Kasumi-1 (cell line): Measurements from ENCODE around the gene TMEM100.

Source experiments
- DNase-seq, 2 experiments: peaks; one replicate each; lab custom pipeline; 2025; lab: John Stamatoyannopoulos, UW

Gene TMEM100, protein sequence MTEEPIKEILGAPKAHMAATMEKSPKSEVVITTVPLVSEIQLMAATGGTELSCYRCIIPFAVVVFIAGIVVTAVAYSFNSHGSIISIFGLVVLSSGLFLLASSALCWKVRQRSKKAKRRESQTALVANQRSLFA

GRCh38 chr17:55722742-55723487 is at the start of gene TMEM100:
TMEM100 (minus strand) TSS chr17:55722864; CDS start chr17:55721070, 1,794 bp downstream.
- no peak for DNase-seq

DNA sequence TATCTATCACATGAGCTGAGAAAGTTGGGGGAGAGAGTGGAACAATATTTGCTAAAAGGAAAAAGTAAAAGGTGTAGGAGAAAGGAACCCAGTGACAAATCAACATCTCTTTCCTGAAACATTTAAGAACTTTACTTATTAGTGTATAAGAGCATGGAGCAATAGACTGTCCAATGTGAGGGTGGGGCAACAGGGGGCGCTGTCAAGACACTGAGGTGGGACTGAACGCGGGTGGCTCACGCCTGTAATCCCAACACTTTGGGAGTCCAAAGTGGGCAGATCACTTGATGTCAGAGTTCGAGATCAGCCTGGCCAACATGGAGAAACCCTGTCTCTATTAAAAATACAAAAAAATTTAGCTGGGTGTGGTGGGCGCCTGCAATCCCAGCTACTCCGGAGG is 49.4 kb upstream of the TMEM100 start:
- DNase-seq = no peak

DNA sequence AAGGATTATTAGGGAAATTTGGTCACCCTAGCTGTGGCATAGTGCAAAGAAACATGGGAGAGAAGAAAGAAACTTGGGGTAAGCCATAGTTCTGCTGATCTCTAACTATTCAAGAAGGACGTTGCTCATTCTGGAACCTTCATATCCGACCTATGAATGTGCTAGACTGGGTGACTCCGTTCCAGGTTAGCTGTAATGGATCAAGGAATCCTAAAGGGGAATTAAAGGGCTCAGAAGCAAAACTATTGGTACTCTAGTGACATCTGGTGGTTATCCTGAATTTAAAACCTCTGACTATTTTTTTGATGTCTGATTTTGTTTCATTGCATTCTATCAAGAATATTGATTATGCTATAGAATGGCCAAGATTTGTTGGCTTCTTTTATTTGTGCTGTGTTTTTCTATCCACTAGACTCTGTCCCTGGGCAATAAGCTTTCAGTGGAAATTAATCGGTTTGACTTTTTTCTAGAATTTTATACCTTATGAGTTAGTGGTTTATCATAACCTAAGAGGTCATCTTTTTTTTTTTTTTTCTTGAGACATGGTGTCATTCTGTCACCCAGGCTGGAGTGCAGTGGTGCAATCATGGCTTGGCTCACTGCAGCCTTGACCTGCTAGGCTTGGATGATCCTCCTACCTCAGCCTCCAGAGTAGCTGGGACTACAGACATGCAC is 47.7 kb upstream of the TMEM100 start:
- DNase-seq = peak; percentile 55 to 83

DNA sequence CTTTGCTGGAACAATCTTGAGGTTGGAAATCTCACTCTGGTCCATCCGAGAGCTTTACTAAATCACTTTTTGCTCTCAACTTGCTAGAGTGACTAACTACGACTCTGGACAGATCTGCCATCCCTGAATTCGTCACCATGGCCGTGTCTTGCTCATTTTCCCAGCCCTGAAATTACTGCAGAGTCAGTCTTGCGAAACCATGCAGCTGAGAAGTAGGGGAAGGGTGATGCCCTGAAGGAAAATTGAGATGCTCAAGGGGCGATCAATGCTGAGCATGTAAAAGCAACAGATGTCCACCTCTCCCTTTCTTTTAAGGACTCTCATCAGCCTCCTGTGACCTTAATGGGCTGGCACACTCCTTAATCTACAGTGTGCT is 46.9 kb upstream of the TMEM100 start:
- DNase-seq = no peak

DNA sequence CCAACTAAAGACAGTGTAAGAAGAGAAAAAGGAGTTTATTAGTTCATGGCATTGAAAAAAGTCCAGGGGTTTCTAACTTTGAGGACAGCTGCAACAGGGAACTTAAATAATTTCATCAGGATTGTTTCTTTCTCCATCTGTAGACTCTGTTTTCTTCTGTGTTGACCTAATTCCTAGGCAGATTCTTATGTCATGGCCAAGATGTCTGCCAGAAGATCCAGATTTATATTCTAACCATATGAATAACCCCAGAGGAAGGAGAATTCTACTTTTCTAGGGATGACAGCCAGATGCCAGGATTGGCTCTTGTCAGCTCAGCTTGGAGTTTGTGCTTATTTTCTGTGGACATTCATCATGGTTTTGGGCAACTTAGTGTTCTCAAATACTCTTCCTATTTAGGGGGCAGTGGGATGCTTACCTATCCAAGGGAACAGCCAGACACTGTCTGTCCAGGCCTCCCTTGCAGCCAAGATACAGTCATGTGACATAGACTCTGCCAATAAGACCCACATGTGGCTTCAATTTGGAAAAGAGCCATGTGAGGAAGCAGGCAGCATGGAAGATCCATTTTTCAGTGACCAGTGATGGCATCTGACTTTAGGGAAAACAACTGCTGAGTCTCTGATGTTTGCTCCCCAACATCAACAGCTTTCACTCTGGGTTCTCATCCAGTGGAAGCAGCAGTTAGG is 46.4 kb upstream of the TMEM100 start:
- no peak for DNase-seq

GRCh38 chr17:55765472-55765871 is 42.8 kb upstream of the TMEM100 start:
- DNase-seq = no peak

DNA sequence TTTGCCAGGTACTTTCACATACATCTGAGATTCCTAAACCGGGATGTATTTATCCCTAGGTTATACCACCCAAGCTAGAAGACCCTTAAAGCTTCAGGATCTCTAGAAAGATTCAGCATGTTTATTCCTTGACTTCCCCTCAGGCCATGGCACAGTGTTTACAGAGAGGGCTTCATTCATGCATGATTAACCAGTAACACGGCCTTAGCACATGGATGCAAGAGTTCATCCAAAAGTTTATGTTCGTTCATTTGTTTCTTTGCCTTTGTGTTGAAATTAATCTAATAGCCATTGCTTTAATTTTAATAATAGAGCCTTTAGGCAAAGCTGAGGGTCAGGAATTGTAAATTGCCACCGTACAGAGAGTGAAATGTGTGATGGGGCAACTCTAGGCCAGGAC is 41.9 kb upstream of the TMEM100 start:
- no peak for DNase-seq

GRCh38 chr17:55763856-55764255 is 41.2 kb upstream of the TMEM100 start:
- DNase-seq = peak; percentile 59 to 82

DNA sequence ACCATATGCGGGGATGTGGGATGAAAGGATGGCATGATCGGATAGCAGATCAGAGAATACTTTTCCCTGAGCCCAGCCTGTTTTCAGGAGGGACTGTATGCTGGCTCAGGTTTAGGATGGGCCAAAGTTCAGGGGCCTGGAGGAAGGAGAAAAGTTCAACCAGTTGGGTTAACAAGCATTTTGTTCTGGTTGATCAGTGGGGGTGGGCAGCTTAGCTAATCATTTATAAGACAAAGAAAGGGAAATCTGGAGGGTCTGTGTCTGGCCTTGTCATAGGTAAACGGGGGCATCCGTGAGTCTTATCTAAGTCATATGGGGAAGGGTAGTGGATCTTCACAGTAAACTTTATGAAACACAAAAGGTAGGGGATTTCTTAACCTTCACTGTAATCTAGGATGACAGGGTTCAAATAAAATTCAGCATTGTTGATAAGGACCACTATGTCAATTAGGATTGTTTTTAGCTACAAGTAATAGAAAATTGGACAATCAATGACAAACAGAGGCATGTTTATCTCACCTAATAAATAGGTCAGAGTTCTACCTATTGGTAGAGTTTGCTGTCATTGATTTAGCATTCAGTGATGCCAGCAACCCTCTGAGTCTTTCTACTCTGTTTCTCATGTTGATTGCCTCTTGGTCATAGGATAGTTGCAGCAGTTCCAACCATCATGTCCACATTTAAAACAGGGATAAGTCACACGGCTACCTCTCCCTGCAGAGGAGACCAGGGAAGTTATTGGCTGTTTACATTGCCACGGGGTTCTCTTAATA is 39.6 kb upstream of the TMEM100 start:
- DNase-seq = no peak

DNA sequence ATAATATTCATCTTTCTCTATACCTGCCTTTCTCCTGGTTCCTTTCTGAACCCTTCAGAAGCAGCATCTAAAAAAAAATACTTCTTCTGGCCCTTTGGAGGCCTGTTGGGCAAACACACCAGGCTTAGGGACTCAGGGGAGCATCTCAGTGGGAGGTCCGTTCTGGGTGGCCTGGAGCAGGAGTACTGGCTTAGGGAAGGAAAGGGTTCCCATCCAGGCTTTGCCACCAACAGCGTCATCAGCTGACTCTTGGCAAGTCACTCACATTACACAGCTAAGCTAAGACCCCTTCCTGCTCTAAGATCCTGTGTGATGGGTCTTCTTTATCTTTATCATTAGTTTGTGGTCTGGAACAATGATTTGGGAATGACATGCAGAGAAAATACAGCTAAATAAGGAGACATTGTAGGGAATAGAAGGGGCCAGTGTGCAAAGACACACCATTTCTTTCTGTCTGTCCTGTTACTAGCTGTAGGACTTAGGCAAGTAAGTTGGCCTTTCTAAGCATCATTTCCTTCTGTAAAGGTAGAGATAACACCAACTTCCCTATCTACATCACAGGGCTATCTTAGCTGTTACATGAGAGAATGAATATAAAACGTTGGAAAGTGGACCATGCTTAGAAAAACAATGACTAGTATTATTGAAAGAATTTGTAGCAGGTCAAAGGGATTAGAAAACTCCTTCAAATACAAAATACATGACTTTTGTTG is 38.1 kb upstream of the TMEM100 start:
- peak; percentile 18 to 43 for DNase-seq

DNA sequence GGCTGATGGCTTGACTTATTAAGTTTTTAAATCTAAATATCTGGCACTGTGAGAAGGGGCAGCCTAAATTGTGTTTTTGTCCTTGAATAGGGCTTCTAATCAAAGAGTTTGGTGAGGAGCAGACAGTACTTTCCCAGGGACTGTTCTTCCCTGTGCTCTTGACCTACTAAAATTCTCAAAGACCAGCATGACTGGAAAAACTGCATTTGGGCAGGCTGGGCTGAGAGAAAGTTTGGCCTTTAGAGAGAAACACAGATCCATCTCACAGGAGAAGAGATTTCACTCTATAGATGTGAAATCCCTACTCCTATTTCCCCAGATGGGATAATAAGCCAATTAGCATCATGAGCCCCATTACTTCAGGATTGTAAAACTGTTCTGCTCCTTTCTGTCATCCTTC is 35.5 kb upstream of the TMEM100 start:
- DNase-seq = no peak

- no peak for DNase-seq
These were observed 35.0 kb upstream of the TMEM100 start for GRCh38 chr17:55757659-55758058.

GRCh38 chr17:55756689-55757088 is 34.0 kb upstream of the TMEM100 start:
- no peak for DNase-seq

DNA sequence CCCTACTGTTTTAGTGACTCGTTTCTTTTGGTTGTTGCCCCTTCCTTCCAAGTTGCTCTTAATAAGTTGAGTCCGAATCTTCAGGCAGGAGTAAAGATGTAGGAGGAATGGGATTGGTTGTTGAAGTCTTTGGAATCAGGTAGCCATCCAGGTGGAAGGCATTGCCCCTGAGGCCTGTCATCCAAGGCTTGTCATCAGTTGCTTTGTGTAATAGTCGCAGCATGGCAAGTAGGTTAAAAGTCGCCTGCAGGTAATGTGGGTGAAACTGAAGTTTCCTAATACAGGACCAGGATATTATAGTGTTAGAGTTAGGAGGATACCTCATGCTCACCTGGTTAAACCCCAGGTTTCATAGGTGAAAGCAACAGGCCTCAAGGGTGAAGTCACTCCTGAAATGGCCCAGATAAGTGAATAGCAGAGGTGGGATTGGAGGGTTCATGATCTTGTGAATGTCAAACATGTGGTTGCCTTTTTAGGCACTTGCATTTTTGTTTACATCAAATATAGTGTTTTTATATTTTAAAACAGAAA is 29.1 kb upstream of the TMEM100 start:
- DNase-seq = no peak

GRCh38 chr17:55750750-55751657 is 28.3 kb upstream of the TMEM100 start, which contains the start of gene PCTP:
PCTP (plus strand) TSS chr17:55751051; CDS start chr17:55751104, 53 bp downstream.
- peak; percentile 89 to 95 for DNase-seq

GRCh38 chr17:55749985-55750384 is 27.3 kb upstream of the TMEM100 start:
- DNase-seq = no peak

- no peak for DNase-seq
These were observed 26.2 kb upstream of the TMEM100 start for GRCh38 chr17:55748841-55749240.

- DNase-seq = no peak
These were observed 24.5 kb upstream of the TMEM100 start for GRCh38 chr17:55747209-55747608.

DNA sequence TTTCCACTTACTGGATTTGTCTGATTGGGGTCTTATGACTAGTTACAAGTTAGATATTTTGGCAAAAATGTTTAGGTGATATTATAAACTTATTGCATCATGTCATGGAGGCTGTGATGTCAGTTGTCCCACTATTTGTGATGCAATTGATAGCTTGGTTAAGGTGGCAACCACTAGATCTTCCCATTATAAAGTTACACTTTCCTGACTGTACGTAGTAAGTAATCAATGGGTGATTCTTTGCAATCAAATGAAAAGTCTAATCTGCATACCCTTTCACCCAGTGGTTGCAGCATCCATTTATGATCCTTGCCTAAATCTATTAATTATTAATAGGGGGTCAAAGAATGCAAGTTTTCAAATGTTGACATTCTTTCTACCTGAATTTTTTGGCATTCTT is 23.8 kb upstream of the TMEM100 start:
- DNase-seq = no peak

GRCh38 chr17:55745258-55745657 is 22.6 kb upstream of the TMEM100 start:
- no peak for DNase-seq
